Measurements from ENCODE around the gene PABPC1L. TPM values are rescaled to one million over a fixed set of nuclear protein-coding genes. Genes with fewer than 3 reads are reported as not detected.

The PABPC1L gene
- total RNA-seq, 2 donors from 2014 or later: 37.5 to 60.3 TPM

DNA sequence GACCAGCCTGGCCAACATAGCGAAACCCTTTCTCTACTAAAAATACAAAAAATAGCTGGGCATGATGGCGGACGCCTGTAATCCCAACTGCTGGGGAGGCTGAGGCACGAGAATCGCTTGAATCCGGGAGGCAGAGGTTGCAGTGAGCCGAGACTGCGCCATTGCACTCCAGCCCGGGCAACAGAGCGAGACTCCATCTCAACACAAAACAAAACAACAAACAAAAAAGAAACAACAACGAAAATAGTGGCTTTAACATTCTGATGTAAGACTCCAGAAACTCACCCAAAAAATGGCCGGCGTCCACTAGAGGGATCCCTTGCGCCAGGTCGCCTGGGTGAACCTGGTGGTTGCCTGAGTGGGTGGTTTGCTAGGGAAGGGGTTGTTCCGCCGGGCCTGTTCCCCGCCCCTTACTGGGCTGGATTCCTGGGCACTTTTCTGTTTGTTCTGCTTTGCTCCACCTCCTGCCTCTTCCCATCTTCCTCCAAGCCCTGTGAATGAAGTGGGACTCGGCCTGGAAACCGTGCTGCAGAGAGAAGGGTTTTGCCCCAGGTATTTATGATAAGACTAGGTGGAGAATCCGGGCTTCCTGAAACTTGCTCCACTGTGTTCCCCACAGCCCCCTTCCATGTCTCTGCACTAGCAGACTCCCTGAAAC lies 1.5 kb downstream of the PABPC1L start:
- ATAC-seq (no peak), DNase-seq (peak in 1 of 3 donors; percentile 27)
- no peak overlapping the region for H3K4me3 Mint-ChIP-seq
- H3K9me3 ChIP-seq (ENCODE audit: control insufficient read depth, low read length, poor library complexity, severe bottlenecking): no peaks in the 10 kb centered on the region
- no peak overlapping the region for H3K27ac Mint-ChIP-seq
- H3K4me1 Mint-ChIP-seq: peaks cover 23% of the 10 kb centered on the region
- no peaks in the 10 kb centered on the region for H3K27me3 Mint-ChIP-seq
- H3K36me3 Mint-ChIP-seq (ENCODE audit: low read depth): peaks cover 2% of the 10 kb centered on the region

- H3K4me1 Mint-ChIP-seq: peaks cover 23% of the 10 kb centered on the region
- no peak for ATAC-seq
- H3K36me3 Mint-ChIP-seq (ENCODE audit: low read depth): peaks cover 2% of the 10 kb centered on the region
- H3K9me3 ChIP-seq (ENCODE audit: control insufficient read depth, low read length, poor library complexity, severe bottlenecking): no peaks in the 10 kb centered on the region
- no peak for DNase-seq
- no peaks in the 10 kb centered on the region for H3K27me3 Mint-ChIP-seq
- peak overlapping the region; percentile 11 for H3K27ac Mint-ChIP-seq
- no peak overlapping the region for H3K4me3 Mint-ChIP-seq
These were observed 2.3 kb downstream of the PABPC1L start for GRCh38 chr20:44912189-44912588.

- H3K9me3 ChIP-seq (ENCODE audit: control insufficient read depth, low read length, poor library complexity, severe bottlenecking): no peaks in the 10 kb centered on the region
- peak overlapping the region; percentile 80 for H3K27ac Mint-ChIP-seq
- peaks cover 2% of the 10 kb centered on the region for H3K36me3 Mint-ChIP-seq (ENCODE audit: low read depth)
- ATAC-seq (no peak), DNase-seq (no peak)
- H3K4me1 Mint-ChIP-seq: peaks cover 15% of the 10 kb centered on the region
- no peaks in the 10 kb centered on the region for H3K27me3 Mint-ChIP-seq
- no peak overlapping the region for H3K4me3 Mint-ChIP-seq
These were observed 5.1 kb downstream of the PABPC1L start for GRCh38 chr20:44914924-44915323.

DNA sequence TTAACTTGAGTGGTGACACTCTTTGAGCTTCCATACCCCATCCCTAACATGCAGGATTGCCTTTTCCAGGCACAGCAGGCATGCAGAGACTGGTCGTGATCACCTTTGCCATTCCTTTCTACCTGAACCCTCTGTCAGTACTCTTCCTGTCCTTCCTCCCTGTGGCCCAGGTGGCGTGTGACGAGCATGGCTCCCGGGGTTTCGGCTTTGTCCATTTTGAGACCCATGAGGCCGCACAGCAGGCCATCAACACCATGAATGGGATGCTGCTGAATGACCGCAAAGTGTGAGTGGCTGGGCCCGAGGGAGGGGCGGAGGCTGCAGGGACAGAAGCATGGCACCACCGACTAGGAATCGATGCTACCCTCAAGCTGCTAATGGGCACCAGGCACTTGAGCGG lies 6.7 kb downstream of the PABPC1L start:
- no peaks in the 10 kb centered on the region for H3K27me3 Mint-ChIP-seq
- H3K36me3 Mint-ChIP-seq (ENCODE audit: low read depth): peaks cover 2% of the 10 kb centered on the region
- peak overlapping the region; percentile 47 for H3K27ac Mint-ChIP-seq
- no peaks in the 10 kb centered on the region for H3K9me3 ChIP-seq (ENCODE audit: control insufficient read depth, low read length, poor library complexity, severe bottlenecking)
- H3K4me3 Mint-ChIP-seq: no peak overlapping the region
- ATAC-seq: no peak
- DNase-seq: no peak
- peaks cover 10% of the 10 kb centered on the region for H3K4me1 Mint-ChIP-seq

DNA sequence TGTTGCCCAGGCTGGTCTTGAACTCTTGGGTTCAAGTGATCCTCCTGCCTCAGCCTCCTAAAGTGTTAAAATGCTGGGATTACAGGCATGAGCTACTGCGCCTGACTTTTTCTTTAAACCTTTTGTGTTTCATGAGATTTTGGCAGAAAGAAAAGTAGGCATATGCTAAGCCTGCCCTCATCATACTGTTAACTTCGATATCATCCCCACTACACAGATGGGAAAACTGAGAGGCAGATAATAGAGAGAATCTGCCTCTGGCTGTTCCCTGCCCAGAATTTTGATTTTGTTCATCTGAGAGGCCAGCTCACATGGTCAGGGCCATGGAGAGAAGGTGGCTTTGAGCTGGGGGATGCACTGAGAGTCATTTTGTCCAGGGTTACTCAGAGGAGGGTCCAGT lies 7.5 kb downstream of the PABPC1L start:
- peaks cover 2% of the 10 kb centered on the region for H3K36me3 Mint-ChIP-seq (ENCODE audit: low read depth)
- no peaks in the 10 kb centered on the region for H3K27me3 Mint-ChIP-seq
- H3K27ac Mint-ChIP-seq: no peak overlapping the region
- ATAC-seq (no peak), DNase-seq (no peak)
- no peaks in the 10 kb centered on the region for H3K9me3 ChIP-seq (ENCODE audit: control insufficient read depth, low read length, poor library complexity, severe bottlenecking)
- peaks cover 10% of the 10 kb centered on the region for H3K4me1 Mint-ChIP-seq
- H3K4me3 Mint-ChIP-seq: no peak overlapping the region

- Mint-ChIP-seq H3K36me3 (ENCODE audit: low read depth) (peaks cover 2% of the 10 kb centered on the region), H3K27me3 (no peaks in the 10 kb centered on the region), H3K4me1 (peaks cover 7% of the 10 kb centered on the region), H3K4me3 (no peak overlapping the region), H3K27ac (peak overlapping the region; percentile 16)
- DNase-seq (no peak), ATAC-seq (no peak)
- no peaks in the 10 kb centered on the region for H3K9me3 ChIP-seq (ENCODE audit: control insufficient read depth, low read length, poor library complexity, severe bottlenecking)
These were observed 8.5 kb downstream of the PABPC1L start for GRCh38 chr20:44918342-44918741.

DNA sequence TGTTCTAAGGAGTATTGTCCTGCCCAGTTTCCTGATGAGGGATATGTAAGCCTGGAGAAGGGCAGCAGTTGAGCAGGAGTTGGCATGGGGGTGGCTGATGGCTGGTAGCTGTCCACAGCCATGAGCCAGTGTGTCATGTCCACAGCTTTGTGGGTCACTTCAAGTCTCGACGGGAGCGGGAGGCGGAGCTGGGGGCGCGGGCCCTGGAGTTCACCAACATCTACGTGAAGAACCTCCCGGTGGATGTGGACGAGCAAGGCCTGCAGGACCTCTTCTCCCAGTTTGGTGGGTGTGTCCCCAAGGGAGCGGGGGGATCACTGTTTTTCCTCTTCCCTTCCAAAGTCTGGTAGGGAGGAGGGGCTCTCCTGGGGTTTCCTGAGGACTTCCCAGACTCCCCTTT lies 8.9 kb downstream of the PABPC1L start:
- Mint-ChIP-seq H3K4me3 (no peak overlapping the region), H3K36me3 (ENCODE audit: low read depth) (peaks cover 2% of the 10 kb centered on the region), H3K27me3 (no peaks in the 10 kb centered on the region), H3K27ac (peak overlapping the region; percentile 16), H3K4me1 (peaks cover 7% of the 10 kb centered on the region)
- ATAC-seq (no peak), DNase-seq (no peak)
- H3K9me3 ChIP-seq (ENCODE audit: control insufficient read depth, low read length, poor library complexity, severe bottlenecking): no peaks in the 10 kb centered on the region

- Mint-ChIP-seq H3K27me3 (no peaks in the 10 kb centered on the region), H3K4me3 (no peak overlapping the region), H3K36me3 (ENCODE audit: low read depth) (peaks cover 4% of the 10 kb centered on the region), H3K27ac (no peak overlapping the region), H3K4me1 (peaks cover 2% of the 10 kb centered on the region)
- ATAC-seq (no peak), DNase-seq (no peak)
- no peaks in the 10 kb centered on the region for H3K9me3 ChIP-seq (ENCODE audit: control insufficient read depth, low read length, poor library complexity, severe bottlenecking)
These were observed 11.6 kb downstream of the PABPC1L start for GRCh38 chr20:44921447-44921846.

GRCh38 chr20:44924541-44924940 lies 14.7 kb downstream of the PABPC1L start:
- Mint-ChIP-seq H3K4me3 (no peak overlapping the region), H3K27me3 (no peaks in the 10 kb centered on the region), H3K4me1 (no peaks in the 10 kb centered on the region), H3K36me3 (ENCODE audit: low read depth) (peaks cover 4% of the 10 kb centered on the region), H3K27ac (no peak overlapping the region)
- no peak for ATAC-seq
- no peaks in the 10 kb centered on the region for H3K9me3 ChIP-seq (ENCODE audit: control insufficient read depth, low read length, poor library complexity, severe bottlenecking)
- no peak for DNase-seq

DNA sequence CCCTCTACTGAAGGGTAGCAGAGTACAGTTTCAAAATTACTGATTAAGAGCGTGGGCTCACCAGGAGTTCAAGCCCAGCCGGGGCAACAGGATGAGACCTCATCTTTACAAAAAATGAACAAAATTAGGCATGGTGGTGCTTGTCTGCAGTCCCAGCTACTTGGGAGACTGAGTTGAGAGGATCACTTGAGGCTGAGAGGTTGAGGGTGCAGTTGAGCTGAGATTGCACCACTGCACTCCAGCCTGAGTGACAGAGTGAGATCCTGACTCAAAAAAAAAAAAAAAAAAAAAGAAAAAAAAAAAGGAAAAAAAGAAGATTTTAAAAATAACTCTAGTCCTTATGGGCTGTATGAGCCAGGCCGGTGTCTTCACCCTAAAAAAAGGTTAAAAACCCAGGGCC lies 18.7 kb downstream of the PABPC1L start:
- H3K9me3 ChIP-seq (ENCODE audit: control insufficient read depth, low read length, poor library complexity, severe bottlenecking): no peaks in the 10 kb centered on the region
- H3K4me1 Mint-ChIP-seq: no peaks in the 10 kb centered on the region
- H3K27ac Mint-ChIP-seq: no peak overlapping the region
- no peak for ATAC-seq
- DNase-seq: no peak
- no peaks in the 10 kb centered on the region for H3K27me3 Mint-ChIP-seq
- H3K36me3 Mint-ChIP-seq (ENCODE audit: low read depth): peaks cover 6% of the 10 kb centered on the region
- H3K4me3 Mint-ChIP-seq: no peak overlapping the region

DNA sequence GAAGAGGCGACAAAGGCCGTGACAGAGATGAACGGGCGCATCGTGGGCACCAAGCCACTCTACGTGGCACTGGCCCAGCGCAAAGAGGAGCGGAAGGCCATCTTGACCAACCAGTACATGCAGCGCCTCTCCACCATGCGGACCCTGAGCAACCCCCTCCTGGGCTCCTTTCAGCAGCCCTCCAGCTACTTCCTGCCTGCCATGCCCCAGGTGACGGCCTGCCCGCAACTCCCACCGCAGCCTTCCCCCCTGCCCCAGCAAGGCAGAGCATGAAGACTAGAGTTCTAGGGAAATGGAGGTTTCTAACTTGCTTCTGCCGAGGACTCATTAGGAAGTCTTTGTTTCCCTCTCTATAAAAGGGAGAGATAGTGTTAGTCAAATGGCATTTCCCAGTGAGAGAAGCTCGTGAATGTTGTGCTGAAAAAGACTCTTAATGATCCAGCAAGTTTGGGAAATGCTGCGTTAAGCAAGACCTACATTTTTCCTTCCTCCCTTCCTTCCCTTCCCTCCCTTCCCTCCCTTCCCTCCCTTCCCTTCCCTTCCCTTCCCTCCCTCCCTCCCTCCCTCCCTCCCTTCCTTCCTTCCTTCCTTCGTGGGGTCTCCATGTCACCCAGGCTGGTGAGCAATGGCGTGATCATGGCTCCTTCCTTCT lies 20.8 kb downstream of the PABPC1L start:
- no peaks in the 10 kb centered on the region for H3K27me3 Mint-ChIP-seq
- DNase-seq (no peak), ATAC-seq (no peak)
- no peaks in the 10 kb centered on the region for H3K9me3 ChIP-seq (ENCODE audit: control insufficient read depth, low read length, poor library complexity, severe bottlenecking)
- H3K4me1 Mint-ChIP-seq: peaks cover 3% of the 10 kb centered on the region
- H3K36me3 Mint-ChIP-seq (ENCODE audit: low read depth): peaks cover 2% of the 10 kb centered on the region
- no peak overlapping the region for H3K4me3 Mint-ChIP-seq
- H3K27ac Mint-ChIP-seq: no peak overlapping the region

DNA sequence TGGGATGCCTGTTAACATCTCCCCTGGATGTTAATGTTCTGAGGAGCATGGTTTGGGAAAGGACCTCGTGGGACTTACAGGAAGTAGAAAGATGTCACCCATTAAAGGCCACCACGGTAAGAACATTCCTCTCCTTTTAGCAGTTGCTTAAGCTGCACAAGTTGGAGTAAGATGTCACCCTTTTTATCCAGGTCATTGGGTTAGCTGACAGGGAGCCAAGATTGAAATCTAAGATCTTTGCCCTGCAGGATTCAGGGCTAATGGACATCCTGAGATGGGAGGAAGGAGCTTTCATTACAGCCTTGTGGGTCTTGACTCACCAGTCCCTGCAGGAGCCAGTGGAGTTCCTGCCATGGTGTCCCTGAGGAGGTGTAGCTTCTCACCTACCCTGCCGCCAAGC lies 22.1 kb downstream of the PABPC1L start:
- DNase-seq (no peak), ATAC-seq (no peak)
- H3K27ac Mint-ChIP-seq: no peak overlapping the region
- H3K36me3 Mint-ChIP-seq (ENCODE audit: low read depth): peaks cover 4% of the 10 kb centered on the region
- no peaks in the 10 kb centered on the region for H3K27me3 Mint-ChIP-seq
- peaks cover 3% of the 10 kb centered on the region for H3K4me1 Mint-ChIP-seq
- H3K4me3 Mint-ChIP-seq: no peak overlapping the region
- H3K9me3 ChIP-seq (ENCODE audit: control insufficient read depth, low read length, poor library complexity, severe bottlenecking): no peaks in the 10 kb centered on the region

DNA sequence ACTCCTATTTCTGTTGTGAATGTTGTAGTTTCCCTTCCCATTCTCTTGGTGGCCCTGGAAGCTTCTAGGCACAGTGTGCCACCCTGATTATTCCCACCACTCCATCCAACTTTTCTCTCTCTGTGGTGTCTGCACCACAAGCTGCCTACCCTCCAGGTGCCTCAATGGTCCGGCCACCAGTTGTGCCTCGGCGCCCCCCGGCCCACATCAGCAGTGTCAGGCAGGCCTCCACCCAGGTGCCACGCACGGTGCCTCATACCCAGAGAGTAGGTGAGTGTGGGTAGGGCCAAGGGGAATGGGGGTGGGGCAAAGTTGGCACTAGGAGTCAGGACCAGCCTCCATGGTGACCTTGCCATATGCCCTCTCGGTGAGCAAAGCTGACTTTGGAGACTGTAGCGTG lies 23.1 kb downstream of the PABPC1L start:
- H3K9me3 ChIP-seq (ENCODE audit: control insufficient read depth, low read length, poor library complexity, severe bottlenecking): no peaks in the 10 kb centered on the region
- Mint-ChIP-seq H3K36me3 (ENCODE audit: low read depth) (peaks cover 4% of the 10 kb centered on the region), H3K27me3 (no peaks in the 10 kb centered on the region), H3K27ac (no peak overlapping the region), H3K4me3 (no peak overlapping the region), H3K4me1 (peaks cover 3% of the 10 kb centered on the region)
- no peak for ATAC-seq
- no peak for DNase-seq

DNA sequence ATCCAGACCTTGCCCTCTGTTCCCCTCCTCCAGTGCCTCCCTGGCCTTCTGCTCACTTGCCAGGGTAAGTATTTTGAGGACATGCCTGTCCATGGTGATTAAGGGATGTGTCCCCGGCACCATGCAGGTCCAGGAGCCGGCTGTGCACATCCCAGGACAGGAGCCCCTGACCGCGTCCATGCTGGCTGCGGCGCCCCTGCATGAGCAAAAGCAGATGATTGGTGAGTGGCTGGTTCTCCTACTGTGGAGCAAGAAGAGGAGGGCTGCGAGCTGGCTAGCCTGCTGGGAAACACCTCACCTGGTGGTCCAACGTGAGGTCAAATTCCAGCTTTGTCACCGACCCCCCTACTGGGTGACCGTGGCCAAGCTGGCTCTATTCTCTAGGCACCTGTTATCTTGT lies 26.6 kb downstream of the PABPC1L start:
- H3K4me3 Mint-ChIP-seq: no peak overlapping the region
- peaks cover 12% of the 10 kb centered on the region for H3K36me3 Mint-ChIP-seq (ENCODE audit: low read depth)
- no peaks in the 10 kb centered on the region for H3K27me3 Mint-ChIP-seq
- no peak overlapping the region for H3K27ac Mint-ChIP-seq
- peaks cover 10% of the 10 kb centered on the region for H3K4me1 Mint-ChIP-seq
- H3K9me3 ChIP-seq (ENCODE audit: control insufficient read depth, low read length, poor library complexity, severe bottlenecking): no peaks in the 10 kb centered on the region
- ATAC-seq (no peak), DNase-seq (no peak)

Measured in T-helper 17 cell (primary cell).